Hepatic stellate cell (primary cell): ENCODE measurements around the gene PADI4.

Source experiments
- DNase-seq: peaks from one replicate; pipeline ENCODE4 v3.0.0; 2011; ENCODE audit warnings: low spot score

PADI4 gene

GRCh38 chr1:17307946-17308345, at the start of gene PADI4:
TSS of gene PADI4 (plus strand) at chr1:17308197. CDS start at chr1:17308223, 26 bp downstream.
- DNase-seq: no peak

DNA sequence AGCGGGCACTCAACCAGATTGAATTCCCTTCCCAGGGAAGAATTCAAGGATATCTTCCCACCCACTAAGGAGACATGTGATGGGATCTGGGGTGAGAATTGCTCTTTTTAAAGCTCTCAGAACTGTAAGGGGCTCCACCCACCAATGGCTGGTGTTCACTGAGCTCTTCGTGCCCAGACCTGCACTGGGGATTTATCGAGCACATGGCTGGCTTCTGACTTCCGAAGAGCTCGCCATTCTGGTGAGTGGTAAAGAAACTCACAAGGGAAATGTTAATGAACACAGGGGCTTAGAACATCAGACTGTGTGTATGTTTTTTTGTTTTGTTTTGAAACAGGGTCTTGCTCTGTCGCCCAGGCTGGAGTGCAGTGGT, 49.3 kb upstream of the PADI4 start:
- DNase-seq: no peak

DNA sequence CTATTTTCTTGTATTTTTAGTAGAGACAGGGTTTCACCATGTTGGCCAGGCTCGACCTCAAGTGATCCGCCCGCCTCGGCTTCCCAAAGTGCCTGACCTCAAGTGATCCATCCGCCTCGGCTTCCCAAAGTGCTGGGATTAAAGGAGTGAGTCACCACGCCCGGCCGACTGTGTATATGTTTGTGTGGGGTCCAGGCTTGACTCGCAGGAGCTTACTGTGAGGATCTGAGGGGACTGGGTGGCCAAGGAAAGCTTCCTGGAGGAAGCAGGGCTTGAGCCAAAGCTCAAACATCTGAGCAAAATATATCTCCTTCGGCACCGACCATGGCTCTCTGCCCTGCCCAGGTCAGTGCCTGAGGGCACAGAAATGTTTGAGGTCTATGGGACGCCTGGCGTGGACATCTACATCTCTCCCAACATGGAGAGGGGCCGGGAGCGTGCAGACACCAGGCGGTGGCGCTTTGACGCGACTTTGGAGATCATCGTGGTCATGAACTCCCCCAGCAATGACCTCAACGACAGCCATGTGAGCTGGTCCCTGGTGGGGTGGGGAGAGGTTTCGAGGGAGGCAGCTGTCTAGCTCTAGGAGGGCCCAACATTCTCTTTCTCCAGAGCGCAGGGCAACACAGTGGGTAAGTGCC, 48.6 kb upstream of the PADI4 start:
- no peak for DNase-seq

GRCh38 chr1:17260264-17260663, 47.7 kb upstream of the PADI4 start:
- no peak for DNase-seq

DNA sequence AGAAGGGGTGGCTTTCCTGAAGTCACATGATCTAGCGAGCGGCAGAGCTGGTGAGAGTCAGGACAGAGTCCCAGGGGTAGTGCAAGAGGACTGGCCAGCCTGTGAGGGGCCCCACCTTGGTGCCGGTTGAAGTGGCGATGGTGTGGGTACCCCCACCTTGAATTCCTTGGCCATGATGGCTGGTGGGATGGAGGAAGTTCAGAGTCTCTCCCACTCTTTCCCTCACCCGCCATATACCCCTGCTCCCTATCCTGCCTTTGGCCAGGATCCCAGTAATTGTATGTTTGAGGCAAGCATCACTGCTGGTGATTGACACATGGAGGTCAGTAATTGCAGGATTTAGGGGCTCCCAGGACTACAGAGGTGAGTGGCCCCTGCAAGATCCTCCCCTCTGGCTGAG, 47.3 kb upstream of the PADI4 start:
- DNase-seq: no peak

GRCh38 chr1:17263936-17264335, 44.1 kb upstream of the PADI4 start:
- no peak for DNase-seq

GRCh38 chr1:17264470-17264869, 43.5 kb upstream of the PADI4 start:
- DNase-seq: no peak

- DNase-seq: no peak
These were observed 42.8 kb upstream of the PADI4 start for GRCh38 chr1:17265162-17265561.

GRCh38 chr1:17265950-17266349, 42.0 kb upstream of the PADI4 start:
- DNase-seq: no peak

DNA sequence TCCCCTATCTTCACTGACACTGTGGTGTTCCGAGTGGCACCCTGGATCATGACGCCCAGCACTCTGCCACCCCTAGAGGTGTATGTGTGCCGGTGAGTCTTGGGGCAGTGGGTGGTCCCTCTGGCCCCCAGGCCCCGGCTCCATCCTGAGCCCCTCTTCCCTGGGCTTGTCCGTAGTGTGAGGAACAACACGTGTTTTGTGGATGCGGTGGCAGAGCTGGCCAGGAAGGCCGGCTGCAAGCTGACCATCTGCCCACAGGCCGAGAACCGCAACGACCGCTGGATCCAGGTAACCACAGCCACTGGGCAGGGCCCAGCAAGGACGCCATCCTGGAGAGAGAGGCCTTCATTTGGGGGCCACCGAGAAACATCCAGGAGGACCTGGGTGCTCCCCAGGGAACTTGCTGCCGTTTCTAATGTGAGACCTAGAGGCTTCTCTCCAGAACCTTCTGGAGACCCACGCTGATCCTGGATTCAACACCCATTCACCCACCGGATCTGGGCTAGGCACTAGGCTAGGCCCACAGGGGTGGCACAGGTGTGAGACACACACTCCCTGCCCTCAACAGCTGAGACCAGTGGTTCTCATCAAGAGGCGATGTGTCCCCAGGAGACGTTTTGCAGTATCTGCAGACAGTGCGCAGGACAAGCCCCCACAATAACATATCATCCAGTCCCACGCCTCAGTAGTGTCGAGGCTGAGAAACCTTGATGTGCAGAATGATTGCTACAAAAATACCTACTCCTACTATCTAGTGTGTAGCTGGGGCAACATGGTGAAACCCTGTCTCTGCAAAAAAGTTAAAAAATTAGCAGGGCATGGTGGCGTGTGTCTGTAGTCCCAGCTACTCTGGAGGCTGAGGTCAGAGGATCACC, 36.9 kb upstream of the PADI4 start:
- no peak for DNase-seq

DNA sequence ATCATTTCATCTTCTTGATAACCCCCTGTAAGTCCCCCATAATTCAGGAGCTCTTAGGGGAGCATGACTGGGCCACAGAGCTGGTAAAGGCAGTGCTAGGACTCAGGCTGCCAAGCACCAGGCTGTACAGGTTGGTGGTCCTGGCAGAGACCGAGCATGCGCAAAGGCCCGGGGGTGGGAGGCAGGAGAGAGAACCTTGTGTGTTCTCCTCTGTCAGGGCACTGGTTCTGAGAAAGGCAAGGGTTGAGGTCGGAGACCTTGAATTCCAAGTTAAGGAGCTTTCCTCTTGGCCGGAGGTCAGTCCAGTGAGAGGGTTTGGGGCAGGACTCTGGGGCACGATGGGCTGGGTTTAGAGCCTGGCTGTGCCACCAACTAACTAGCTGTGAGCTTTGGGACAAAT, 35.9 kb upstream of the PADI4 start:
- DNase-seq: no peak

- no peak for DNase-seq
These were observed 35.4 kb upstream of the PADI4 start for GRCh38 chr1:17272646-17273045.

GRCh38 chr1:17273096-17273495, 34.9 kb upstream of the PADI4 start:
- no peak for DNase-seq

DNA sequence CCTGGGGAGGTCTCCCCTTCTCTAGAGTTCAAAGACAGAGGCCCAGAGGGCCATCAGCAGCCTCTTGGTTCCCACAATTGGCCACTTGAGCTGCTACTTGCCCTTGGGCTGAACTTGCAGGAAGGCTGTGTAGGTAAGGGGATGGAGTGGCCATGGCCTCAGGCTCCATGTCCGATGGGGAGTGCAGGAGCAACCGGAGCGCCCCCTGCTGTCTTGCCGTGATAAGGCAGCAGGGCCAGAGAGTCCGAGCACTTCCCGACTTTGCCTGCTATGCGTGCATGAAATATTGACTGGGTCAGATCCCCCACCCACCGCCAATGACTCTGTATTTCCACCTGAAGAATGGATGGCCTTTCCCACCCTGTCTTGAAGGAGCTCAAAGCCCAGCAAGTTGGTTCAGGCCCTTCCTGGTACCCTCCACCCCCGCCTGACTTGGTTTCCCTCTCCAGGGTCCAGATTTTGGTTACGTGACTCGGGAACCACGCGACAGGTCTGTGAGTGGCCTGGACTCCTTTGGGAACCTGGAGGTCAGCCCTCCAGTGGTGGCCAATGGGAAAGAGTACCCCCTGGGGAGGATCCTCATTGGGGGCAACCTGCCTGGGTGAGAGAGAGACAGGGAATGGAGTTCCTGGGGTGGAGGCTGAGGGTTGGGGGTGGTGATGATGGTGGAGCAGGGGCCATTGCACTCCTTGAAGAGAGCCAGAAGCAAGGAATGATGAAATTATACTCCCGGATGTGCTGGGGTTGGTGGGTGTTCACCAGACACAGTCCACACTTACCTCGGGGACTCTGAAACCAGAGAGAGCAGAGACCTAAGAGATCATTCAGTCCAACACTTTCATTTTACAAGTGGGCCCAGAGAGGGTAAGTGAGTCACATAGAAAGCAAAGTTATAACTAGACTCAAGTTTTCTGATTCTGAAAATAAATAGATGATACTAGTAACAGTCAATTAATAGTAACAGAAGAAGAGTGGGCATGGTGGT, 33.5 kb upstream of the PADI4 start:
- peak; percentile 83 for DNase-seq

DNA sequence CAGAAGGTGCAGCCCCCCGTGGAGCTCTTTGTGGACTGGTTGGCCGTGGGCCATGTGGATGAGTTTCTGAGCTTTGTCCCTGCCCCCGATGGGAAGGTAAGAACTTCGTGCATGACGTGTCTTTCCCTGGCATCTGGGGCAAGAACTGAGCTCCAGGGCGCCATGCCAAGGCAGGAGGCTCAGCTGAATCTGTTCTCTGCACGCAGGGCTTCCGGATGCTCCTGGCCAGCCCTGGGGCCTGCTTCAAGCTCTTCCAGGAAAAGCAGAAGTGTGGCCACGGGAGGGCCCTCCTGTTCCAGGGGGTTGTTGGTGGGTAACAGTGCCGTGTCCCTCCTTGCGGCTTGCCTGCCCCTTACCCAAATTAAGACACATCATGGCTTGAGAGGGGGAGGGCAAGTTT, 31.4 kb upstream of the PADI4 start:
- DNase-seq: no peak

- no peak for DNase-seq
These were observed 30.4 kb upstream of the PADI4 start for GRCh38 chr1:17277511-17278159.

- no peak for DNase-seq
These were observed 28.8 kb upstream of the PADI4 start for GRCh38 chr1:17278996-17279830.

- DNase-seq: no peak
These were observed 27.6 kb upstream of the PADI4 start for GRCh38 chr1:17280436-17280835.

GRCh38 chr1:17280894-17281293, 27.1 kb upstream of the PADI4 start:
- DNase-seq: no peak

DNA sequence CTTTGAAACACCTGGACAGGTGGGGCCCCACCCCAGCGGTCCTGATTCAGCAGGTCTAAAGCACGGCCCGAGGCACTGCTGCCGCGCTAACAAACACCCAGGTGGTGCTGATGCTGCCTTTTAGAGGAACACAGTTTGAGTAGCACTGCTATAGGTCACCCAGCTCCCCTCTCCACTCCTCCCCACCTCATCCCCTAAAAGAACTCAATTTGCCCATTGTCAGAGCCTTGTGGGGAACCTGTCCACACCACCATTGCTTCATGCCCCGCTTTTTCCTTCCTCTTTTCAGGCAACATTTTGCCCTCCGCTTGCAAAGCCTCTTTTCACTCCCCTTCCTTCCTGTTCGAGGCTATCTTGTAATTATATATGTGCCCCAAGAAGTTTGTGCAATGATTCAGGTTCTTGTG, 26.2 kb upstream of the PADI4 start:
- DNase-seq: no peak

GRCh38 chr1:17282836-17283235, 25.2 kb upstream of the PADI4 start:
- no peak for DNase-seq
